ENCODE measurements around the gene PPP2R5B. TPM values are rescaled to one million over a fixed set of nuclear protein-coding genes. Genes with fewer than 3 reads are reported as not detected.

PPP2R5B gene
- 26.9 and 31.1 TPM in 2 replicates for total RNA-seq

GRCh38 chr11:64923944-64924909, at the start of gene PPP2R5B:
Gene PPP2R5B, plus strand, starts transcription at chr11:64924689. Its CDS starts 1,046 bp downstream, at chr11:64925735.
- H3K27me3 ChIP-seq (ENCODE audit: control insufficient read depth, insufficient read depth, low read length), result no peaks in the 10 kb centered on the region
- H3K36me3 ChIP-seq (ENCODE audit: control insufficient read depth, insufficient read depth, low read length), result no peaks in the 10 kb centered on the region
- no peak for TF ChIP-seq CTCF (IDR thresholded peaks at IDR 0.05; ENCODE audit: insufficient read depth, low read length, poor library complexity, severe bottlenecking)
- peak within 1 kb of the TSS; percentile 67 for H3K4me3 ChIP-seq (ENCODE audit: low read depth, low read length)
- peak; percentile 90 for DNase-seq (ENCODE audit: low read depth)

GRCh38 chr11:64875369-64876228, 48.9 kb upstream of the PPP2R5B start:
- Histone ChIP-seq H3K4me3 (ENCODE audit: low read depth, low read length) (no peak overlapping the region), H3K36me3 (ENCODE audit: control insufficient read depth, insufficient read depth, low read length) (peaks cover 3% of the 10 kb centered on the region), H3K27me3 (ENCODE audit: control insufficient read depth, insufficient read depth, low read length) (no peaks in the 10 kb centered on the region)
- no peak for TF ChIP-seq CTCF (IDR thresholded peaks at IDR 0.05; ENCODE audit: insufficient read depth, low read length, poor library complexity, severe bottlenecking)
- no peak for DNase-seq (ENCODE audit: low read depth)

GRCh38 chr11:64876229-64876750, 48.2 kb upstream of the PPP2R5B start:
- no peak for TF ChIP-seq CTCF (IDR thresholded peaks at IDR 0.05; ENCODE audit: insufficient read depth, low read length, poor library complexity, severe bottlenecking)
- no peak for DNase-seq (ENCODE audit: low read depth)
- H3K36me3 ChIP-seq (ENCODE audit: control insufficient read depth, insufficient read depth, low read length), result peaks cover 3% of the 10 kb centered on the region
- H3K27me3 ChIP-seq (ENCODE audit: control insufficient read depth, insufficient read depth, low read length), result no peaks in the 10 kb centered on the region
- peak overlapping the region; percentile 89 for H3K4me3 ChIP-seq (ENCODE audit: low read depth, low read length)

- H3K4me3 ChIP-seq (ENCODE audit: low read depth, low read length), result peak overlapping the region; percentile 89
- no peak for DNase-seq (ENCODE audit: low read depth)
- no peak for TF ChIP-seq CTCF (IDR thresholded peaks at IDR 0.05; ENCODE audit: insufficient read depth, low read length, poor library complexity, severe bottlenecking)
- H3K36me3 ChIP-seq (ENCODE audit: control insufficient read depth, insufficient read depth, low read length), result peaks cover 1% of the 10 kb centered on the region
- no peaks in the 10 kb centered on the region for H3K27me3 ChIP-seq (ENCODE audit: control insufficient read depth, insufficient read depth, low read length)
Measured at GRCh38 chr11:64876835-64877341, 47.6 kb upstream of the PPP2R5B start.

GRCh38 chr11:64877390-64878222, 46.9 kb upstream of the PPP2R5B start:
- TF ChIP-seq CTCF (IDR thresholded peaks at IDR 0.05; ENCODE audit: insufficient read depth, low read length, poor library complexity, severe bottlenecking), result no peak
- DNase-seq (ENCODE audit: low read depth), result no peak
- H3K4me3 ChIP-seq (ENCODE audit: low read depth, low read length), result peak overlapping the region; percentile 89

More at GRCh38 chr11:64877390-64878222, 46.9 kb upstream of the PPP2R5B start:
- Histone ChIP-seq H3K27me3 (ENCODE audit: control insufficient read depth, insufficient read depth, low read length) (no peaks in the 10 kb centered on the region), H3K36me3 (ENCODE audit: control insufficient read depth, insufficient read depth, low read length) (peaks cover 1% of the 10 kb centered on the region)
